HS-27A (cell line): ENCODE results near the gene RASAL2.
"Not testable (repeated sequence)": the region's sequence is repeated elsewhere in the genome, so short reads cannot be mapped to it uniquely, and the experiment has no call there.

ENCODE experiments used
- DNase-seq: peaks from one replicate; pipeline ENCODE4 v3.0.0-alpha.2; 2012; ENCODE audit warnings: low read depth, missing footprints

The RASAL2 gene

GRCh38 chr1:178493301-178493741, 399.4 kb downstream of the RASAL2 start:
- no peak for DNase-seq

GRCh38 chr1:178494569-178494971, 400.7 kb downstream of the RASAL2 start:
- no peak for DNase-seq

GRCh38 chr1:178495158-178495557, 401.3 kb downstream of the RASAL2 start:
- no peak for DNase-seq

- DNase-seq, result no peak
Observed at GRCh38 chr1:178495741-178496409, 402.0 kb downstream of the RASAL2 start.

GRCh38 chr1:178496410-178497135, 402.7 kb downstream of the RASAL2 start, which contains the start of gene CLEC20A:
CLEC20A (minus strand) TSS chr1:178496964; CDS start chr1:178496939, 25 bp downstream.
- DNase-seq, result no peak

GRCh38 chr1:178497903-178498478, 404.1 kb downstream of the RASAL2 start:
- no peak for DNase-seq

- no peak for DNase-seq
Observed at GRCh38 chr1:178498896-178499675, 405.2 kb downstream of the RASAL2 start.

- DNase-seq, result no peak
Observed at GRCh38 chr1:178500091-178500770, 406.3 kb downstream of the RASAL2 start.

- DNase-seq, result no peak
Observed at GRCh38 chr1:178500936-178501554, 407.1 kb downstream of the RASAL2 start.

- peak; percentile 22 for DNase-seq
Observed at GRCh38 chr1:178501705-178502329, 407.9 kb downstream of the RASAL2 start.

GRCh38 chr1:178502330-178502714, 408.4 kb downstream of the RASAL2 start:
- DNase-seq, result no peak

- no peak for DNase-seq
Observed at GRCh38 chr1:178502856-178503255, 409.0 kb downstream of the RASAL2 start.

GRCh38 chr1:178503316-178503715, 409.4 kb downstream of the RASAL2 start:
- DNase-seq, result not testable (repeated sequence)

GRCh38 chr1:178503849-178504248, 409.9 kb downstream of the RASAL2 start:
- no peak for DNase-seq

- DNase-seq, result no peak
Observed at GRCh38 chr1:178504286-178504685, 410.4 kb downstream of the RASAL2 start.

- no peak for DNase-seq
Observed at GRCh38 chr1:178506177-178506576, 412.3 kb downstream of the RASAL2 start.

GRCh38 chr1:178506669-178507068, 412.8 kb downstream of the RASAL2 start:
- DNase-seq, result no peak

GRCh38 chr1:178509414-178510007, 415.6 kb downstream of the RASAL2 start:
- no peak for DNase-seq

- DNase-seq, result no peak
Observed at GRCh38 chr1:178510155-178510554, 416.3 kb downstream of the RASAL2 start.

GRCh38 chr1:178512566-178513277, 418.8 kb downstream of the RASAL2 start, which contains the start of gene TEX35:
TEX35 (plus strand) TSS chr1:178513109; CDS start chr1:178513189, 80 bp downstream.
- DNase-seq, result no peak
